GOT3 (cell line): Measurements from ENCODE around the gene LZTR1.
A peak's percentile ranks its signal among the peaks of the same experiment; 100 is the strongest.
"Not testable (repeated sequence)": the region's sequence is repeated elsewhere in the genome, so short reads cannot be mapped to it uniquely, and the experiment has no call there.

Experiments
- DNase-seq: peaks from one replicate; lab custom pipeline; 2025; ENCODE audit warnings: mixed read lengths; lab: John Stamatoyannopoulos, UW

LZTR1 gene

DNA sequence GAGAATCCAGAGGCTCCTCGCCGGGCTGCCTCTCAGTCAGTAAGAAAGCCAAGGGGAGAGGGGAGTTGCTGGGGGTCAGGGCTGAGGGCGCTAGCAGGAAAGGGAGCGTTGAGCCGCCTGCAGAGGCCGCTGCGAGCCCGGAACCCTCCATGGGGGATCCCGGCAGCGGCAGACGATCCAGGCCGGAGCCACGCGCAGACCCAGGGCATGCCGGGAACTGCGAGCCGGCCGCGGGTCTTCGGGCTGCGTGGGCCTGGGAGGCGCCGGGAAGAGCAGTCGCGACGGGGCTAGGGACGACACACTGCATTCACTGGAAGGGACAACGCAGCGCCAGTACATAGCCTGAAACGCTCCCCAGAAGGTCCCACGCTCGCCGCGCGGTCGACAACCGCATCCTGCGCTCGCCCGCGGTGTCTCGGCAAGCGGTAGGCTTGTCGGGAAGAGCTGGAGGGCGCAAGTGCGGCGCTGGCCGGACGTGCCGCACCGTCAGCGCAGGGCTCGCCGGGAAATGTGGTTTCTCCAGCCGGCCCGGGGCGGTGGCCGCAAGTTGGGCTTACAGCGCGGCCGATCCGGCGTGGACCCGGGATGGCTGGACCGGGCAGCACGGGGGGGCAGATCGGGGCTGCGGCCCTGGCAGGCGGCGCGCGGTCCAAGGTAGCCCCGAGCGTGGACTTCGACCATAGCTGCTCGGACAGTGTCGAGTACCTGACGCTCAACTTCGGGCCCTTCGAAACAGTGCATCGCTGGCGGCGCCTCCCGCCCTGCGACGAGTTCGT lies at the start of gene LZTR1:
LZTR1 (plus strand) TSS at position 511 of the 776 bp plus-strand sequence; CDS start at position 586, 75 bp downstream.
- DNase-seq: peak; percentile 63

GRCh38 chr22:20933910-20934309 lies 48.2 kb upstream of the LZTR1 start:
- no peak for DNase-seq

DNA sequence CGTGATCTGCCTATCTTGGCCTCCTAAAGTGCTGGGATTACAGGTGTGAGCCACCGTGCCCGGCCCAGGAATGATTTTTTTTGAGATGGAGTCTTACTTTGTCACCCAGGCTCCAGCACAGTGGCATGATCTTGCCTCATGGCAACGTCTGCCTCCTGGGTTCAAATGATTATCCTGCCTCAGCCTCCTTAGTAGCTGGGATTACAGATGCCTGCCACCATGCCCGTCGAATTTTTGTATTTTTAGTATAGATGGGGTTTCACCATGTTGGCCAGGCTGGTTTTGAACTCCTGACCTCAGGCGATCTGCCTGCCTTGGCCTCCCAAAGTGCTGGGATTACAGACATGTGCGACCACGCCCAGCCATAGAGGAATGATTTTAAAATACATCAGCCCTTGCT lies 47.0 kb upstream of the LZTR1 start:
- not testable (repeated sequence) for DNase-seq

DNA sequence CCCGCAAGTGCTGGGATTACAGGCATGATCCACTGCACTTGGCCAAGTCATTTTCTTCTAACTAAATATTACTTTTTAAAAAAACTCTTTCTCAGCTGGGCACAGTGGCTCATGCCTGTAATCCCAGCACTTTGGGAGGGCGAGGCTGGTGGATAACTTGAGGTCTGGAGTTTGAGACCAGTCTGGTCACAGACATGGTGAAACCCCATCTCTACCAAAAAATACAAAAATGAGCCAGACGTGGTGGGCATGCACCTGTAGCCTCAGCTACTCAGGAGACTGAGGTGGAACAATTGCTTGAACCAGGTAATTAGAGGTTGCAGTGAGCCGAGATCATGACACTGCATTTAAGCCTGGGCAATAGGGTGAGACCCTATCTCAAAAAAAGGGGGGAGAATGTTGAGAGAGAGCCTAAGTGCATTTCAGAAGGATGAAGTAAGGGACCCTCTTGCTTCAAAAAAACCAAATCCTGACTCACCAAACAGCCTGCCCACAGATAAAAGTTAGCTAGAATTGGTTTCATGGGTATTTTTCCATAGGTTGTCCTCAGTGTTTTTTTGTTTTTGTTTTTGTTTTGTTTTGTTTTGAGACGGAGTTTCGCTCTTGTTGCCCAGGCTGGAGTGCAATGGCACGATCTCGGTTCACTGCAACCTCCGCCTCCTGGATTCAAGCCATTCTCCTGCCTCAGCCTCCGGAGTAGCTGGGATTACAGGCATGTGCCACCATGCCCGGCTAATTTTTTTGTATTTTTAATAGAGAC lies 46.1 kb upstream of the LZTR1 start:
- not testable (repeated sequence) for DNase-seq

- no peak for DNase-seq
Observed at GRCh38 chr22:20937031-20937793, 44.9 kb upstream of the LZTR1 start.

- no peak for DNase-seq
Observed at GRCh38 chr22:20937794-20938671, 44.1 kb upstream of the LZTR1 start.

GRCh38 chr22:20939457-20940185 lies 42.5 kb upstream of the LZTR1 start:
- DNase-seq: not testable (repeated sequence)

DNA sequence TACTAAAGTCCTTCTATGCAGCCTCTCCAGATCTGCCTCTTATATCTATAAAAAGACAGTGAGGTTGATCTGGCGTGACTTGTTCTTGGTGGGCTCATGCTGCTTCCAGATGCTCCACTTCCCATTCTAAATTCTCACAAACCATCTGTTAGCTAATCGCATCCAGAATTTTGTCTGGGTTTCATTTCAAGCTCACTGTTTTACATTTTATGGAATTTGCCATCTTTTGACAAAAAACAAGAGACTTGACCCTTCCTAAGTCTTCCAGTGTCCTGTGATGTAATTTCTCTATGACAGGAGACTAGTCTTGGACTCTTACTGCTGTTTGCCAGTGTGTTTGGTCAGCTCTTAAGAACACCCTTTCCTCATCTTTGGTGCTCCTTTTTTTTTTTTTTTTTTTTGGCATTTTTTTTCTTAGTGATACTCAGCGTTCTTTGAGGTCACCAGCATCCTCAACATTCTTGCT lies 41.9 kb upstream of the LZTR1 start:
- no peak for DNase-seq

GRCh38 chr22:20940904-20941385 lies 41.2 kb upstream of the LZTR1 start:
- DNase-seq: no peak

- DNase-seq: not testable (repeated sequence)
Observed at GRCh38 chr22:20942203-20942902, 39.7 kb upstream of the LZTR1 start.

GRCh38 chr22:20943104-20943933 lies 38.8 kb upstream of the LZTR1 start:
- no peak for DNase-seq

DNA sequence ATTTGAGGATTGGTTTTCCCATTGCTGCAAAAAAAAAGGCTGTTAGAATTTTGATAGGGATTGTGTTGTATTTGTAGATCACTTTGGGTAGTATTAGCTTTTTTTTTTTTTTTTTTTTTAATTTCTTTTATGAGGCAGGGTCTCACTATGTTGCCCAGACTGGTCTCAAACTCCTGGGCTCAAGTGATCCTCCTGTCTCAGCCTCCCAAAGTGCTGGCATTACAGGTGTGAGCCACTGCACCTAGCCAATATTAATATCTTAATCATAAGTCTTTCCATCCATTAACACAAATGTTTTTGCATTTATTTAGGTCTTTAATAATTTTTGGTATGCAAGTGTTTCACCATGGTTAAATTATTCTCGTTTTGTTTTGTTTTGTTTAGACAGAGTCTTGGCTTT lies 38.1 kb upstream of the LZTR1 start:
- no peak for DNase-seq

DNA sequence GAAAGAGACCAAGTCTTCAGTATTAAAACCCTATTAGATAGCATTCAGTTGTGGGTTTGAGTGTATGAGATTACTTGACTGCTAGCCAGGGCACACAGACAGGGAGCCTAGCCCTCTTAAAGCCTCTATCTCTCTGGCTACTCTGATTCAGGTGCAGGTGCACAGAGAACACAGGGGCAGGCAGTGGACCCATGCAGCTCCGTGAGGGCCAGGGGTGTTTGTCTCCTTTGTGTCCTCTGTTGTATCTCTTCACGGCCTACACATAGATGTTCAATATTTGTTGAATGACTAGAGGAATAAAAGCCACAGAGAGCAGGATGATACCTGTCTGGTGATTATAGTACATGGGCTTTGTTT lies 36.5 kb upstream of the LZTR1 start:
- no peak for DNase-seq

GRCh38 chr22:20946080-20946986 lies 35.8 kb upstream of the LZTR1 start:
- no peak for DNase-seq

- DNase-seq: no peak
Observed at GRCh38 chr22:20946991-20947390, 35.1 kb upstream of the LZTR1 start.

DNA sequence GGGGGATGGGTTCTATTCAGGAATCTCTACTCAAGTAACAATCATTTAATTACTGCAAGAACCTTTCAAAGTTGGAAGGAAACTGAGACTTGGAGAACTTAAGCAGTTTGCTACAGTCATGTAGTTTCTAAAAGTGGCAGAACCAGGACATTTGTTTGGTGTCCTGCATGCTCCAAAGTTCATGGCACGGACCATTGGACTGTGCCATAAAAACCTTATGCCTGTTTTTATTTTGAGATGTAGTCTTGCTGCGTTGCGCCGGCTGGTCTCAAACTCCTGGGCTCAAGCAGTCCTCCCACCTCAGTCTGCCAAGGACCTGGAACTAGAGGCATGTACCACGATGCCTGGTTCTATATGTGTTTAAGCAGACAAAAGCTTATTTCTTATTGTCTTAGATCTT lies 33.6 kb upstream of the LZTR1 start:
- no peak for DNase-seq

GRCh38 chr22:20948989-20949388 lies 33.1 kb upstream of the LZTR1 start:
- DNase-seq: no peak

DNA sequence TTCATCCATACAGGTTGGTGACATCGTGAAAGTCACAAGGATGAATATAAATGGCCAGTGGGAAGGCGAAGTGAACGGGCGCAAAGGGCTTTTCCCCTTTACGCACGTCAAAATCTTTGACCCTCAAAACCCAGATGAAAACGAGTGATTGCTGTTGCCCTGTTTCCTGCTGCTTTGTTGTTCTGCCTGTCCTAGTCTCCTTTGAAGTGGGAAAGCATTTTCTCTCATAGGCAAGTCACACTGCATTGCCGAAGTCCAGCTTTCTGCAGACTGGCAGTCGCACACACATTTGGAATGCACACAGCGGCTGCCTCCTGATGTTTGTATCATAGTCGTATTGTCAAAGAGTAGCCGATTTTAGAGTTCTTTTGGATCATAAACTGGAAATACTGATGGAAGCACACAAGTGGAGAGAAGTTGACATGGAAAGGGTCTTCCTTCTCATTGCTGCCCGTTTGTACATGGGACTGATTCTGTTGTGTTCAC lies 32.4 kb upstream of the LZTR1 start:
- no peak for DNase-seq
